GM10248 (cell line): ENCODE data around the gene NETO2.

ENCODE experiments used
- CTCF ChIA-PET: fragments of 300-600 bp; sonication (Branson Sonifier 250); formaldehyde crosslinking; extraction: SDS; loops from one replicate; lab custom pipeline; 2021; ENCODE audit warnings: antibody characterized with exemption; lab: Yijun Ruan, JAX
- POLR2A ChIA-PET: fragments of 350-650 bp; sonication (Branson Sonifier 250); formaldehyde crosslinking; extraction: SDS; loops from one replicate; lab custom pipeline; 2020; ENCODE audit warnings: antibody characterized with exemption; lab: Yijun Ruan, JAX
- DNase-seq: peaks from one replicate; pipeline ENCODE4 v3.0.0; 2012; ENCODE audit errors: extremely low spot score
- CTCF ChIP-seq: IDR thresholded peaks from 2 replicates; pipeline ENCODE4 v1.5.1; 2012; ENCODE audit warnings: mild to moderate bottlenecking, low read depth; ENCODE audit errors: extremely low read depth, missing control alignments, control extremely low read depth

The NETO2 gene

GRCh38 chr16:47136099-47136842 lies 7.5 kb downstream of the NETO2 start:
- DNase-seq: peak; percentile 27
- ChIA-PET POLR2A (no interaction called here), CTCF (interaction anchor here (0.8 to 1.4 kb wide), 9 partner anchors 8 to 980 kb away, joined by 3 to 5 read pairs (median 3); partner anchors contain the start of gene NETO2)
- no peak for TF ChIP-seq CTCF

- TF ChIP-seq CTCF: no peak
- ChIA-PET CTCF (interaction anchor here (1.3 to 6.0 kb wide), 2 partner anchors 8 to 10 kb away, joined by 3 to 72 read pairs; partner anchors contain the start of gene NETO2), POLR2A (no interaction called here)
- DNase-seq: no peak
Observed at GRCh38 chr16:47134550-47134949, 9.2 kb downstream of the NETO2 start.

DNA sequence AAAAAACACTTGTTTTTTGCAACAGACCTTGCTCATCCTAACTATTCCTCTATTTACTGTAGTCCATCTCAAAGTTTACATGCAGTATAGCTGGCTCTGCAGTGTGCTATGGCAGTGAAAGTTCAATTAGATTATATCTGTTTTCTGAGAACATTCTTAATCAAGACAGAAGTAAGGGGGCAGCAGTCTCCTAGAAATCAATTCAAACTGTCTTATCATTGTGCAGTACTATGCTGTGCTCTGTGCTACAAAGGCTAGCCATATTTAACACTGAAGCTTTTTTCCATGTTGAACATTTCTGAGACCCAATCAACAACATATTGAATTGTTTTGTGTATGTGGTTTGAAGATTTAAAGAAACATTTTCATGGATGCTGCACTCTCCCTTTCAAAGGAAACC lies 11.4 kb downstream of the NETO2 start:
- DNase-seq: no peak
- no peak for TF ChIP-seq CTCF
- ChIA-PET CTCF (interaction anchor here (1.0 to 6.0 kb wide), 7 partner anchors 9 to 1033 kb away, joined by 3 to 72 read pairs (median 3); partner anchors contain the start of gene NETO2), POLR2A (no interaction called here)

DNA sequence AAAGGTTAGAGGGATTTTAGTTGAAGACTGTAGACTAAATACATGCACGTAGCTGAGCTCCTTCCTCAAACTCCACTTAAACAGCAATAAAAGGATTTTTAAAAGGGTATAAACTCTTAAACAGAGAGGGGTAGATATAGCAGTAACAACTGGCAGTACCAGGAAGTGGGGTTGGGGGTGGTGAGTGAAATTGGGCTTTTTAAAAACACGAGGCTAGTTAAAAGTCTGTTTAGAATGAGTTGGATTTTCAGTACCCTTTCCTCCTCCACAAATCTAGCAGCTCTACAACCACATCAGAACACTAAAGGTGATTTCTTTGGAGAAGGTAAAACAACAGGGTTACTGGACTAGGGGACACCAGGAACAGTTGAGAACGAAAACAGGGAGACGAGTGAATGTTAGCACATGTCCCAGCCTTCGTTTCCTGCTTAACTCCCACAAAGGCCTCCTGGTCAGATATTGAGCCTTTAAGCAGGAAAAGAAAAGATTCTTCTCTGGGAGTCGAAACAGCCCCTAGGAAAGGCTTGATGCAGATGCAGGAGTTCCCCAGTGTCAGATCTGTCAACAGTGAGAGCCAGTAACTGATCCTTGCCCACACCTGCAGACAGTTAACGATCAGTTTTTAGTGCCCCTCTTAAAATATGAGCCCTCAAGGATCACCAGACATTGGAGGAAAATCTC lies 13.8 kb downstream of the NETO2 start:
- DNase-seq: no peak
- TF ChIP-seq CTCF: no peak
- CTCF ChIA-PET: interaction anchor here (1.3 to 6.0 kb wide), 2 partner anchors 12 to 92 kb away, joined by 3 to 72 read pairs; partner anchors contain the start of gene NETO2
- POLR2A ChIA-PET: no interaction called here

GRCh38 chr16:47127541-47127940 lies 16.2 kb downstream of the NETO2 start:
- ChIA-PET CTCF (interaction anchor here (1.0 to 6.2 kb wide), 2 partner anchors 9 to 15 kb away, joined by 3 to 45 read pairs; partner anchors contain the start of gene NETO2), POLR2A (no interaction called here)
- no peak for TF ChIP-seq CTCF
- DNase-seq: no peak

DNA sequence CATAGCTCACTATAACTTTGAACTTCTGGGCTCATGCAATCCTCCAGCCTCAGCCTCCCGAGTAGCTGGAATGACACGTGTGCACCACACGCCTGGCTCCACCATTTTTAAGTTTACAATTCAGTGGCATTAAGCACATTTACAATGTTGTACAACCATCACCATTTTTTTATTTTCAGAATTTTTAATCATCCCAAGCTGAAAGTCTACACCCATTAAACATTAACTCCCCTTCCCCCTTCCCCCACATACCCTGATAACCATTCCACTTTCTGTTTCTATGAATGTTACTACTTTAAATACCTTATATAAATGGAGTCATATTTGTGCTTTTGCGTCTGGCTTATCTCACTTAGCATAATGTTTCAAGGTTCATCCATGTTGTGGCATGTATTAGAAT lies 18.0 kb downstream of the NETO2 start:
- no peak for DNase-seq
- CTCF ChIA-PET: interaction anchor here (0.8 to 6.2 kb wide), 4 partner anchors 11 to 1032 kb away, joined by 3 to 45 read pairs (median 6); partner anchors contain the start of gene NETO2
- TF ChIP-seq CTCF: no peak
- POLR2A ChIA-PET: no interaction called here
